ENCODE data around the gene TACR1. TPM values are rescaled to one million over a fixed set of nuclear protein-coding genes. Genes with fewer than 3 reads are reported as not detected.
"Not testable (repeated sequence)": the region's sequence is repeated elsewhere in the genome, so short reads cannot be mapped to it uniquely, and the experiment has no call there.

TACR1 gene
- total and polyA plus RNA-seq, 4 donors, result 0.08 to 9.8 (median 3.4) TPM; not detected in 1

GRCh38 chr2:75146606-75147332 is 52.6 kb downstream of the TACR1 start:
- peak in 1 of 2 donors; percentile 58 for DNase-seq
- H3K27ac ChIP-seq (ENCODE audit: low read depth in 1 of 2, low read length in 2 of 2), result no peak overlapping the region
- WGBS, 2 donors, result 47 to 51% methylated on average over 2 of the region's 2 CpGs

DNA sequence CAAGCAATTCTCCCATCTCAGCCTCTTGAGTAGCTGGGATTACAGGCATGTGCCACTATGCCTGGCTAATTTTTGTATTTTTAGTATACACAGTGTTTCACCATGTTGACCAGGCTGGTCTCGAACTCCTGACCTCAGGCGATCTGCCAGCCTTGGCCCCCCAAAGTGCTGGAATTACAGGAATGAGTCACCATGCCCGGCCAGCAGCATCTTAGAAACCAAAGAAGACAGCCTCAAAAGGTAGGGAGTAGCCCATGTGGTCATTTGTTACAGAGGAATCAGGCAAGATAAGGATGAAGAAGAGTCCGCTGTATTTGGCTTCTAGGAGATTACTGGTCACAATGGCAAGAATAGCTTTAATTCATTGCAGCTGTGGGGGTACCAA is 53.1 kb downstream of the TACR1 start:
- not testable (repeated sequence) for ATAC-seq (ENCODE audit: low FRiP score); H3K27ac ChIP-seq (ENCODE audit: low read depth in 1 of 2, low read length in 2 of 2); H3K36me3 ChIP-seq (ENCODE audit: control insufficient read depth in 1 of 2, insufficient read depth in 2 of 2, low read length in 1 of 2); H3K9me3 ChIP-seq (ENCODE audit: control insufficient read depth, low read length); H3K27me3 ChIP-seq (ENCODE audit: control insufficient read depth in 1 of 2, insufficient read depth in 2 of 2, low read length in 1 of 2); H3K4me1 ChIP-seq (ENCODE audit: control insufficient read depth in 1 of 2, insufficient read depth in 2 of 2, low read length in 2 of 2); DNase-seq; H3K4me3 ChIP-seq (ENCODE audit: low read length in 2 of 2)
- WGBS, 2 donors, result 80 to 87% methylated on average over 4 of the region's 4 CpGs
- intact Hi-C loops (cut with DNase I), result loop anchor here in 1 of 2 donors (5.0 kb wide), 1 partner anchor 299 kb away; no protein-coding TSS in a partner anchor

More at GRCh38 chr2:75146606-75147332, 52.6 kb downstream of the TACR1 start:
- H3K4me1 ChIP-seq (ENCODE audit: control insufficient read depth in 1 of 2, insufficient read depth in 2 of 2, low read length in 2 of 2), result peaks cover 0 to 4% of the 10 kb centered on the region in 2 donors
- no peak overlapping the region for H3K4me3 ChIP-seq (ENCODE audit: low read length in 2 of 2)
- H3K27me3 ChIP-seq (ENCODE audit: control insufficient read depth in 1 of 2, insufficient read depth in 2 of 2, low read length in 1 of 2), result no peaks in the 10 kb centered on the region
- H3K9me3 ChIP-seq (ENCODE audit: control insufficient read depth, low read length), result no peaks in the 10 kb centered on the region
- ATAC-seq (ENCODE audit: low FRiP score), result peak; percentile 50
- H3K36me3 ChIP-seq (ENCODE audit: control insufficient read depth in 1 of 2, insufficient read depth in 2 of 2, low read length in 1 of 2), result no peaks in the 10 kb centered on the region
- intact Hi-C loops (cut with DNase I), result loop anchor here in 1 of 2 donors (5.0 kb wide), 1 partner anchor 299 kb away; no protein-coding TSS in a partner anchor

- Histone ChIP-seq H3K4me3 (ENCODE audit: low read length in 2 of 2) (no peak overlapping the region), H3K9me3 (ENCODE audit: control insufficient read depth, low read length) (no peaks in the 10 kb centered on the region), H3K4me1 (ENCODE audit: control insufficient read depth in 1 of 2, insufficient read depth in 2 of 2, low read length in 2 of 2) (peaks cover 0 to 5% of the 10 kb centered on the region in 2 donors), H3K27me3 (ENCODE audit: control insufficient read depth in 1 of 2, insufficient read depth in 2 of 2, low read length in 1 of 2) (no peaks in the 10 kb centered on the region), H3K36me3 (ENCODE audit: control insufficient read depth in 1 of 2, insufficient read depth in 2 of 2, low read length in 1 of 2) (no peaks in the 10 kb centered on the region), H3K27ac (ENCODE audit: low read depth in 1 of 2, low read length in 2 of 2) (peak overlapping the region; percentile 33 to 48)
- intact Hi-C loops (cut with DNase I), result no loop called here
- ATAC-seq (ENCODE audit: low FRiP score), result peak; percentile 84
- WGBS, 2 donors, result 28 to 30% methylated on average over 3 of the region's 3 CpGs
- no peak for DNase-seq
These were observed 57.2 kb downstream of the TACR1 start for GRCh38 chr2:75142081-75142480.

DNA sequence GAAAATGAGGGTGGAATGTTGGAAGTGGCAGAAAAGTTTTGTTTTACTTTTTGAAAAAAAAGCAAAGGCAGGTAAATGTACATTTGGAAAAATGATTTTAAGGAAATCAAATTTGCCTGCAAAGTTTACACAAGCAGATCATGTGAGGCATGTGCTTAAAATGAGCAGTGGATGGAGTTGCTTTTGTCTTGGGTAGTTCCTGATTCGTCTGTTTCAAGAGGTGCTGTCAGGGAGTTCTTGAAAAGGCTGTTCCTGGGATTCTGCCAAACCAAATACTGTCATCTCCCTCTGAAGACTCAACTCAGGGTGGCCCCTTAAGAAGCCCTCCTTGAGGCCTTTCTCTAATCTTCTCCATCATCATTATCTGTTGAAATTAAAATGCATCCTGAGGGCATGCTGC is 59.0 kb downstream of the TACR1 start:
- ATAC-seq (ENCODE audit: low FRiP score) (no peak), DNase-seq (no peak)
- H3K4me1 ChIP-seq (ENCODE audit: control insufficient read depth in 1 of 2, insufficient read depth in 2 of 2, low read length in 2 of 2), result peaks cover 0 to 5% of the 10 kb centered on the region in 2 donors
- H3K36me3 ChIP-seq (ENCODE audit: control insufficient read depth in 1 of 2, insufficient read depth in 2 of 2, low read length in 1 of 2), result no peaks in the 10 kb centered on the region
- no peaks in the 10 kb centered on the region for H3K9me3 ChIP-seq (ENCODE audit: control insufficient read depth, low read length)
- no peak overlapping the region for H3K4me3 ChIP-seq (ENCODE audit: low read length in 2 of 2)
- no peaks in the 10 kb centered on the region for H3K27me3 ChIP-seq (ENCODE audit: control insufficient read depth in 1 of 2, insufficient read depth in 2 of 2, low read length in 1 of 2)
- intact Hi-C loops (cut with DNase I), result no loop called here
- no peak overlapping the region for H3K27ac ChIP-seq (ENCODE audit: low read depth in 1 of 2, low read length in 2 of 2)
- WGBS, 2 donors, result 15 to 27% methylated on average over 1 of the region's 1 CpG

GRCh38 chr2:75139171-75139570 is 60.1 kb downstream of the TACR1 start:
- H3K4me1 ChIP-seq (ENCODE audit: control insufficient read depth in 1 of 2, insufficient read depth in 2 of 2, low read length in 2 of 2), result peaks cover 0 to 7% of the 10 kb centered on the region in 2 donors

DNA sequence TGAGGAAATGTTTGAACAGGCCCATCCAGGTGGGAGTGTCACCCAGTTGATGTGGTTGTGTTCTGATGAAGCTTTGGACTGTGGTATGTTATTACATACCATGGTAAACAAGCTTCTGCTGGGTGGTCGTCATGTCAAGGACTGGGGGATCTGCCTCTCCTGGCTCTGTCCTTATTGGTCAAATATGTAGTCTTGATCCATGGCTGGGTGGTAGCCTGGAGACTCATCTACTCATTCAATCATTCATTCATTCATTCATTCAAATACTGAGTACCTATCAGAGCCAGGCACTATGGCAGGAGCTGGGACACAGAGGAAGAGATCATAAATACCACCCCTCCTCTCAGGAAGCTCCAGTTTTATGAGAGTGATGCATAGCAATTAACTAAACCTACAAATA is 60.8 kb downstream of the TACR1 start:
- WGBS, 2 donors, result 92 to 100% methylated on average over 1 of the region's 1 CpG

More at GRCh38 chr2:75139171-75139570, 60.1 kb downstream of the TACR1 start:
- Histone ChIP-seq H3K4me3 (ENCODE audit: low read length in 2 of 2) (no peak overlapping the region), H3K36me3 (ENCODE audit: control insufficient read depth in 1 of 2, insufficient read depth in 2 of 2, low read length in 1 of 2) (no peaks in the 10 kb centered on the region), H3K27me3 (ENCODE audit: control insufficient read depth in 1 of 2, insufficient read depth in 2 of 2, low read length in 1 of 2) (no peaks in the 10 kb centered on the region), H3K27ac (ENCODE audit: low read depth in 1 of 2, low read length in 2 of 2) (no peak overlapping the region), H3K9me3 (ENCODE audit: control insufficient read depth, low read length) (no peaks in the 10 kb centered on the region)
- WGBS, 2 donors, result 80 to 81% methylated on average over 3 of the region's 3 CpGs
- ATAC-seq (ENCODE audit: low FRiP score) (no peak), DNase-seq (no peak)
- intact Hi-C loops (cut with DNase I), result no loop called here

DNA sequence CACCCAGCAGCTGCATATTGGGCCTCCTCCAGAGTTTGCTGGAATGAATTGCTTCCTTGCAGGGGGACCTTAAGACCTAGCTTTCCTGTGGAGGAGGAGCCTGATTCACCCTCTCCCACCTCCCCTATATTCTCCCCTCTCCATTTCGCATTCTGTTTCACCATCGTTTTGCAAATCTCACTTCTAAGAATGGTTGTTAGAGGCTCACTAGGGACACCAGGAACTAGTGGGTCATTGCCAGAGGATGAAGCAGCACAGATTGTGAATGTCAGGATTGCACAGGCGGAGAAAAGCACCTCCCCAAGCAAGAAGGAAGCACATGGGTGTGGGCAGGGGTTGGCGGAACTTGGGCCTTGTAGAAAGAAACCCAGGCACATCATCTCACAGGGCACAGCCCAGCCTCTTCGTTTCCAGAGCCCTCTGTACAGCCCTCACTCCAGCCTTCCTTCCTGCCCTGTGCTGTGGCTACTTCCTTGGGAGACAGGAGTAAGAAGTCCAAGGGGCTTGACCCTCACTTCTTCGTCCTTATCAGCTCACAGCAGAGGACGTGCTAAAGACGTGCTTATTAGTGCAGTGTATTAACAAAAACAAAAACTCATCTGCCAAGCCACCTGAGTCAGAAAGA is 63.4 kb downstream of the TACR1 start:
- DNase-seq, result no peak
- no peak for ATAC-seq (ENCODE audit: low FRiP score)
- Histone ChIP-seq H3K9me3 (ENCODE audit: control insufficient read depth, low read length) (no peaks in the 10 kb centered on the region), H3K27me3 (ENCODE audit: control insufficient read depth in 1 of 2, insufficient read depth in 2 of 2, low read length in 1 of 2) (no peaks in the 10 kb centered on the region), H3K27ac (ENCODE audit: low read depth in 1 of 2, low read length in 2 of 2) (no peak overlapping the region), H3K4me3 (ENCODE audit: low read length in 2 of 2) (no peak overlapping the region), H3K4me1 (ENCODE audit: control insufficient read depth in 1 of 2, insufficient read depth in 2 of 2, low read length in 2 of 2) (peaks cover 0 to 3% of the 10 kb centered on the region in 2 donors), H3K36me3 (ENCODE audit: control insufficient read depth in 1 of 2, insufficient read depth in 2 of 2, low read length in 1 of 2) (no peaks in the 10 kb centered on the region)
- intact Hi-C loops (cut with DNase I), result no loop called here
- WGBS, 2 donors, result 62 to 76% methylated on average over 8 of the region's 8 CpGs

More for the DNA sequence above, 60.8 kb downstream of the TACR1 start:
- no peaks in the 10 kb centered on the region for H3K9me3 ChIP-seq (ENCODE audit: control insufficient read depth, low read length)
- H3K4me1 ChIP-seq (ENCODE audit: control insufficient read depth in 1 of 2, insufficient read depth in 2 of 2, low read length in 2 of 2), result peaks cover 0 to 7% of the 10 kb centered on the region in 2 donors
- no peaks in the 10 kb centered on the region for H3K27me3 ChIP-seq (ENCODE audit: control insufficient read depth in 1 of 2, insufficient read depth in 2 of 2, low read length in 1 of 2)
- intact Hi-C loops (cut with DNase I), result no loop called here
- H3K36me3 ChIP-seq (ENCODE audit: control insufficient read depth in 1 of 2, insufficient read depth in 2 of 2, low read length in 1 of 2), result no peaks in the 10 kb centered on the region
- DNase-seq (no peak), ATAC-seq (ENCODE audit: low FRiP score) (no peak)
- no peak overlapping the region for H3K4me3 ChIP-seq (ENCODE audit: low read length in 2 of 2)
- H3K27ac ChIP-seq (ENCODE audit: low read depth in 1 of 2, low read length in 2 of 2), result no peak overlapping the region

DNA sequence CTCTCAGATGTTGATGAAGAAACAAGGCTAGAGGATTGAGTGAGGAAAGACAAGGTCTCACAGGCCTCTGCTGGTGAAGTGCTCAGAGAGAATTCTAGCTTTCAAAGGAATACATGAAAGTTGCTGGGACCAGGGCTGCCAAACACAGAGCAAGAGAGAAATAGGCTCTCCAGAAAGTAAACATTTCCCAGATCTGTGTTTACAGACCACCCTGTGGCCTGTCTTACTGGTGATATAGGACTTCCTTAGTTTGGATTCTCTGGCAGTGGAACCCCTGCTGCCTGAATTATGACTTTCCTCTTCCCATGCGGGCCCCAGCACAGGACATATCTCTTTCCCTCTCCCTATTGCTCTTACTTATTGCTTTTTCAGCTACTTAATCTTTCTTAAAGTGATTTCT is 64.5 kb downstream of the TACR1 start:
- H3K9me3 ChIP-seq (ENCODE audit: control insufficient read depth, low read length), result no peaks in the 10 kb centered on the region
- intact Hi-C loops (cut with DNase I), result no loop called here
- no peak overlapping the region for H3K4me3 ChIP-seq (ENCODE audit: low read length in 2 of 2)
- DNase-seq, result no peak
- ATAC-seq (ENCODE audit: low FRiP score), result no peak
- no peaks in the 10 kb centered on the region for H3K36me3 ChIP-seq (ENCODE audit: control insufficient read depth in 1 of 2, insufficient read depth in 2 of 2, low read length in 1 of 2)
- H3K27me3 ChIP-seq (ENCODE audit: control insufficient read depth in 1 of 2, insufficient read depth in 2 of 2, low read length in 1 of 2), result no peaks in the 10 kb centered on the region
- 70 to 78% methylated on average over 1 of the region's 1 CpG for WGBS, 2 donors
- H3K27ac ChIP-seq (ENCODE audit: low read depth in 1 of 2, low read length in 2 of 2), result no peak overlapping the region
- peaks cover 0 to 3% of the 10 kb centered on the region in 2 donors for H3K4me1 ChIP-seq (ENCODE audit: control insufficient read depth in 1 of 2, insufficient read depth in 2 of 2, low read length in 2 of 2)
